ENCODE results near the gene SLC27A1.

GRCh38 chr19:17538684-17539237 lies 68.4 kb downstream of the SLC27A1 start:
- TF ChIP-seq CTCF (IDR thresholded peaks at IDR 0.05) (no peak), POLR2AphosphoS5 (IDR thresholded peaks at IDR 0.05) (no peak)

Measured in suprapubic skin (tissue), 3 donors.